Small intestine (tissue), 7 donors: ENCODE results near the gene CLECL1. TPM values are rescaled to one million over a fixed set of nuclear protein-coding genes. Genes with fewer than 3 reads are reported as not detected.
"Not testable (repeated sequence)": the region's sequence is repeated elsewhere in the genome, so short reads cannot be mapped to it uniquely, and the experiment has no call there.

ENCODE experiments used
- DNase-seq, 2 donors: peaks; one replicate each; pipeline versions ENCODE4 v3.0.0 to v3.0.0-alpha.2; 2013
- FAIRE-seq: peaks from 2 replicates; lab custom pipeline; 2012; peaks lifted over from hg19 to GRCh38; lab: Jason Lieb, UNC
- H3K27ac ChIP-seq, 3 donors: one replicate each; pipeline ENCODE4 v1.5.1; 2013; ENCODE audit warnings: low read length in 2 of 3, mild to moderate bottlenecking in 2 of 3, control low read depth in 1 of 3, inconsistent platforms in 1 of 3, low read depth in 1 of 3, moderate library complexity in 1 of 3
- H3K27me3 ChIP-seq, 3 donors: one replicate each; pipeline ENCODE4 v1.6.1; 2013; ENCODE audit warnings: low read length in 3 of 3, inconsistent platforms in 1 of 3; ENCODE audit not compliant: control insufficient read depth in 3 of 3, insufficient read depth in 3 of 3
- H3K36me3 ChIP-seq, 3 donors: one replicate each; pipeline ENCODE4 v1.6.1; 2013; ENCODE audit warnings: low read length in 3 of 3, inconsistent platforms in 1 of 3, low read depth in 1 of 3, mild to moderate bottlenecking in 1 of 3, moderate library complexity in 1 of 3; ENCODE audit not compliant: control insufficient read depth in 3 of 3, insufficient read depth in 2 of 3
- H3K4me1 ChIP-seq, 3 donors: one replicate each; pipeline ENCODE4 v1.6.1; 2013; ENCODE audit warnings: low read length in 2 of 3, inconsistent platforms in 1 of 3, low read depth in 1 of 3, mild to moderate bottlenecking in 1 of 3, moderate library complexity in 1 of 3; ENCODE audit not compliant: control insufficient read depth in 3 of 3, insufficient read depth in 2 of 3
- H3K4me3 ChIP-seq, 3 donors: one replicate each; pipeline ENCODE4 v1.5.1; 2013; ENCODE audit warnings: low read length in 3 of 3, control low read depth in 1 of 3, inconsistent platforms in 1 of 3, low read depth in 1 of 3, mild to moderate bottlenecking in 1 of 3, moderate library complexity in 1 of 3
- H3K9me3 ChIP-seq, 2 donors: one replicate each; pipeline ENCODE4 v1.6.1; 2013; ENCODE audit warnings: low read depth in 1 of 2, low read length in 1 of 2; ENCODE audit not compliant: control insufficient read depth in 2 of 2, insufficient read depth in 1 of 2
- WGBS, 3 donors: extraction: QIAGEN DNeasy Blood & Tissue Kit; methylation state at CpG; one replicate each; pipeline ENCODE4 v1.1.7; 2013; 5-methylcytosine and 5-hydroxymethylcytosine counted together
- polyA plus RNA-seq, 4 donors: library from polyadenylated mRNA; stranded (reverse) in 3 of 4; unstranded in 1 of 4; fragments of 200-250 nt in 3 of 4; fragments of 120-200 nt in 1 of 4; gene quantifications; one replicate each; pipeline versions ENCODE4 v1.2.1 to v1.2.3, GENCODE V29; 2013
- donor health status: healthy with polysubstance abuse.
- donor health status: control.
- donor health status: control.
- donor health status: Bipolar disorder and iron deficiency.
- donor health status: healthy.

Gene CLECL1
- polyA plus RNA-seq, 4 donors = 0.58 to 2.4 (median 0.92) TPM; not detected in 1

GRCh38 chr12:9699269-9699897 lies 33.5 kb downstream of the CLECL1 start:
- H3K4me1 ChIP-seq = no peaks in the 10 kb centered on the region
- no peak overlapping the region for H3K27ac ChIP-seq
- H3K4me3 ChIP-seq = no peak overlapping the region
- no peaks in the 10 kb centered on the region for H3K27me3 ChIP-seq
- DNase-seq = no peak
- peaks cover 0 to 5% (median 0%) of the 10 kb centered on the region in 3 donors for H3K36me3 ChIP-seq
- 42 to 57% (median 50%) methylated on average over 1 of the region's 1 CpG for WGBS, 3 donors
- H3K9me3 ChIP-seq = peaks cover 0 to 7% of the 10 kb centered on the region in 2 donors
- no peak for FAIRE-seq

- no peaks in the 10 kb centered on the region for H3K4me1 ChIP-seq
- no peak for DNase-seq
- 77 to 87% (median 85%) methylated on average over 2 of the region's 2 CpGs for WGBS, 3 donors
- no peak for FAIRE-seq
- H3K27me3 ChIP-seq = no peaks in the 10 kb centered on the region
- H3K27ac ChIP-seq = no peak overlapping the region
- H3K36me3 ChIP-seq = peaks cover 0 to 5% (median 0%) of the 10 kb centered on the region in 3 donors
- H3K4me3 ChIP-seq = no peak overlapping the region
- H3K9me3 ChIP-seq = peaks cover 0 to 7% of the 10 kb centered on the region in 2 donors
Observed at GRCh38 chr12:9698681-9699080, 34.2 kb downstream of the CLECL1 start.

- H3K27ac ChIP-seq = no peak overlapping the region
- no peaks in the 10 kb centered on the region for H3K27me3 ChIP-seq
- no peak for DNase-seq
- H3K4me1 ChIP-seq = no peaks in the 10 kb centered on the region
- FAIRE-seq = no peak
- H3K36me3 ChIP-seq = peaks cover 0 to 5% (median 4%) of the 10 kb centered on the region in 3 donors
- peaks cover 0 to 7% of the 10 kb centered on the region in 2 donors for H3K9me3 ChIP-seq
- no peak overlapping the region for H3K4me3 ChIP-seq
Observed at GRCh38 chr12:9697619-9698018, 35.3 kb downstream of the CLECL1 start.

GRCh38 chr12:9695661-9696060 lies 37.2 kb downstream of the CLECL1 start:
- H3K36me3 ChIP-seq, H3K4me1 ChIP-seq, H3K27ac ChIP-seq, DNase-seq, H3K27me3 ChIP-seq, H3K9me3 ChIP-seq, H3K4me3 ChIP-seq, FAIRE-seq: not testable (repeated sequence)
- 92 to 100% (median 97%) methylated on average over 3 of the region's 3 CpGs for WGBS, 3 donors

- WGBS, 3 donors = 90 to 94% (median 91%) methylated on average over 9 of the region's 9 CpGs
- not testable (repeated sequence) for H3K27ac ChIP-seq, H3K4me3 ChIP-seq, H3K4me1 ChIP-seq, H3K9me3 ChIP-seq, DNase-seq, H3K36me3 ChIP-seq, H3K27me3 ChIP-seq, FAIRE-seq
Observed at GRCh38 chr12:9695150-9695549, 37.7 kb downstream of the CLECL1 start.

- 71 to 76% (median 73%) methylated on average over 1 of the region's 1 CpG for WGBS, 3 donors
- no peak overlapping the region for H3K4me3 ChIP-seq
- no peaks in the 10 kb centered on the region for H3K27me3 ChIP-seq
- no peaks in the 10 kb centered on the region for H3K9me3 ChIP-seq
- peaks cover 0 to 8% (median 4%) of the 10 kb centered on the region in 3 donors for H3K36me3 ChIP-seq
- DNase-seq (no peak), FAIRE-seq (no peak)
- no peaks in the 10 kb centered on the region for H3K4me1 ChIP-seq
- no peak overlapping the region for H3K27ac ChIP-seq
Observed at GRCh38 chr12:9694241-9694640, 38.7 kb downstream of the CLECL1 start.

- Histone ChIP-seq H3K27ac (no peak overlapping the region), H3K9me3 (no peaks in the 10 kb centered on the region), H3K27me3 (no peaks in the 10 kb centered on the region), H3K36me3 (peaks cover 0 to 13% (median 4%) of the 10 kb centered on the region in 3 donors), H3K4me3 (no peak overlapping the region), H3K4me1 (no peaks in the 10 kb centered on the region)
- 85 to 95% (median 93%) methylated on average over 1 of the region's 1 CpG for WGBS, 3 donors
- FAIRE-seq (no peak), DNase-seq (no peak)
Observed at GRCh38 chr12:9692909-9693308, 40.0 kb downstream of the CLECL1 start.

GRCh38 chr12:9687228-9687627 lies 45.7 kb downstream of the CLECL1 start:
- peaks cover 0 to 20% (median 3%) of the 10 kb centered on the region in 3 donors for H3K36me3 ChIP-seq
- peaks cover 0 to 3% of the 10 kb centered on the region in 2 donors for H3K9me3 ChIP-seq
- H3K4me1 ChIP-seq = no peaks in the 10 kb centered on the region
- FAIRE-seq (no peak), DNase-seq (no peak)
- no peak overlapping the region for H3K27ac ChIP-seq
- no peak overlapping the region for H3K4me3 ChIP-seq
- no peaks in the 10 kb centered on the region for H3K27me3 ChIP-seq
- 73 to 90% (median 81%) methylated on average over 1 of the region's 1 CpG for WGBS, 3 donors

- peaks cover 0 to 3% of the 10 kb centered on the region in 2 donors for H3K9me3 ChIP-seq
- no peak overlapping the region for H3K27ac ChIP-seq
- H3K27me3 ChIP-seq = no peaks in the 10 kb centered on the region
- no peaks in the 10 kb centered on the region for H3K4me1 ChIP-seq
- DNase-seq = no peak
- no peak for FAIRE-seq
- 74 to 88% (median 86%) methylated on average over 4 of the region's 4 CpGs for WGBS, 3 donors
- H3K36me3 ChIP-seq = peaks cover 0 to 17% (median 3%) of the 10 kb centered on the region in 3 donors
- no peak overlapping the region for H3K4me3 ChIP-seq
Observed at GRCh38 chr12:9685915-9686314, 47.0 kb downstream of the CLECL1 start.
